GM12878 (cell line): Measurements from ENCODE around the gene CACNA1E. TPM values are rescaled to one million over a fixed set of nuclear protein-coding genes. Genes with fewer than 3 reads are reported as not detected.

Experiments used
- ATF7 ChIP-seq: fragments of 450-650 bp; IDR thresholded peaks from 2 replicates; pipeline ENCODE4 v1.6.1; 2016; ENCODE audit warnings: low read depth, mild to moderate bottlenecking
- CEBPZ ChIP-seq: fragments of 150-350 bp; IDR thresholded peaks from 2 replicates; pipeline ENCODE4 v1.6.1; 2016; ENCODE audit warnings: low read depth, low read length
- IRF5 ChIP-seq: fragments of 450-650 bp; IDR thresholded peaks from 2 replicates; pipeline ENCODE4 v1.6.1; 2017; ENCODE audit warnings: borderline replicate concordance
- JUNB ChIP-seq: IDR thresholded peaks from 2 replicates; pipeline ENCODE4 v1.6.1; 2016; ENCODE audit warnings: antibody characterized with exemption, mild to moderate bottlenecking
- NRF1 ChIP-seq: conservative IDR thresholded peaks from 2 replicates; pipeline ENCODE4 v1.6.1; 2011; ENCODE audit warnings: mild to moderate bottlenecking, low read depth, low read length, improper control_type of control experiment
- RBBP5 ChIP-seq: fragments of 200-600 bp; sonication (generic); conservative IDR thresholded peaks from 2 replicates; pipeline ENCODE4 v1.6.1; 2016
- USF1 ChIP-seq: IDR thresholded peaks from 2 replicates; pipeline ENCODE4 v1.6.1; 2011; ENCODE audit warnings: borderline replicate concordance, low read depth, mild to moderate bottlenecking, moderate library complexity, mixed read lengths, low read length; ENCODE audit not compliant: insufficient read depth; ENCODE audit errors: extremely low read length
- polyA plus RNA-seq, 11 experiments: library from polyadenylated mRNA; depleted of rRNA in 4 of 11; unstranded in 6 of 11; stranded (reverse) in 5 of 11; fragments of >200 nt; fragmentation: Nextera tagmentation in 4 of 11; fragmentation: Illumina TruSeq in 1 of 11; extraction: Ambion mirVana in 4 of 11; extraction: Trizol in 1 of 11; gene quantifications; 1 replicate in 1 of 11; 2 replicates in 10 of 11; pipeline versions ENCODE4 v1.2.1 to v1.2.3, GENCODE V29; 2011 to 2016; ENCODE audit warnings: inconsistent platforms in 2 of 11, missing spikeins in 2 of 11, low read depth in 1 of 11
- total RNA-seq, 4 experiments: library from RNA; depleted of rRNA in 3 of 4; stranded (reverse); fragments of >200 nt in 3 of 4; fragmentation: Illumina TruSeq in 1 of 4; extraction: Trizol in 1 of 4; gene quantifications; 2 replicates each; pipeline versions ENCODE4 v1.2.1 to v1.2.3, GENCODE V29; 2013 to 2021

The CACNA1E gene
- total and polyA plus RNA-seq, 10 of the 15 experiments (the other 5 are each of a cell fraction or from before 2014, with no cell fraction given), result 0.57 to 22.0 (median 8.5) TPM

DNA sequence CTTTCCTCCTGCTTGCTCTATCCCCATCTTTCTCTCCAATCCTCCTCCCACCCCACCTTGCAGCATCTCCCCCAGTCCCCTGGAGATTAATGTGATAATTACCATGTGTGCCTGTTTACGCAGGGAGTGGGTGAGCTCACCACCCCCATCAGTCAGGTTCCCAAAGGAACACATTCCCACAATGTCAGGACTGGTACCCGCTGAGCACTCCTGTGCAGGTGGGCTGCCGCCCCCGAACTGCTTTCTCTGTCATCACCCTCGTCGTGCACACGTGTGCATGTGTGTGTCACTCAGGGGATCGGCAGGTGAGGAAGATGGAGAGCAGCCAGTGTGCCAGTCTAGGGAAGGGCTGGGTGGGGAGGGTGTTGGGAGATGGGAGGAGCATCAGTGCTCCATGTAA, 163.4 kb downstream of the CACNA1E start (continued):
- no peak for TF ChIP-seq CEBPZ
- no peak for TF ChIP-seq NRF1
- no peak for TF ChIP-seq ATF7
- TF ChIP-seq IRF5, result no peak
- no peak for TF ChIP-seq RBBP5
- no peak for TF ChIP-seq USF1
- TF ChIP-seq JUNB, result no peak
